Psoas muscle (tissue), 8 donors: ENCODE results near the gene IQUB. TPM values are rescaled to one million over a fixed set of nuclear protein-coding genes. Genes with fewer than 3 reads are reported as not detected.
"Not testable (repeated sequence)": the region's sequence is repeated elsewhere in the genome, so short reads cannot be mapped to it uniquely, and the experiment has no call there.

Source experiments
- ATAC-seq, 4 donors: fragments of 200-7000 bp; cut with Tn5 transposase; one replicate each; pipeline ENCODE4 v1.9.1; 2020; ENCODE audit warnings: moderate library complexity in 3 of 4, mild to moderate bottlenecking in 2 of 4
- DNase-seq, 2 donors: peaks; one replicate each; pipeline ENCODE4 v3.0.0-alpha.2; 2020
- H3K27ac ChIP-seq: fragments of 200-600 bp; one replicate; pipeline ENCODE4 v1.8.0; 2022
- H3K27me3 ChIP-seq, 3 donors: fragments of 200-600 bp in 1 of 3; one replicate each; pipeline versions ENCODE4 v1.6.1 to v1.8.0; 2013 to 2022; ENCODE audit warnings: low read length in 2 of 3, mild to moderate bottlenecking in 2 of 3, moderate library complexity in 1 of 3; ENCODE audit not compliant: insufficient read depth in 3 of 3
- H3K36me3 ChIP-seq, 2 donors: fragments of 200-600 bp in 1 of 2; one replicate each; pipeline versions ENCODE4 v1.6.1 to v1.8.0; 2013 to 2022; ENCODE audit warnings: low read depth in 1 of 2, mild to moderate bottlenecking in 1 of 2, moderate library complexity in 1 of 2; ENCODE audit not compliant: insufficient read depth in 1 of 2
- H3K4me1 ChIP-seq: fragments of 200-600 bp; one replicate; pipeline ENCODE4 v1.8.0; 2022
- H3K4me3 ChIP-seq: fragments of 200-600 bp; one replicate; pipeline ENCODE4 v1.8.0; 2022; ENCODE audit warnings: mild to moderate bottlenecking
- H3K9me3 ChIP-seq: fragments of 200-600 bp; one replicate; pipeline ENCODE4 v1.8.0; 2022
- CTCF ChIP-seq: fragments of 200-600 bp; IDR thresholded peaks from one replicate; pipeline ENCODE4 v1.8.0; 2022; ENCODE audit warnings: antibody characterized with exemption
- WGBS, 3 donors: extraction: QIAGEN DNeasy Blood & Tissue Kit; methylation state at CpG; one replicate each; pipeline versions ENCODE4 v1.1.6 to v1.1.7; 2013; 5-methylcytosine and 5-hydroxymethylcytosine counted together
- intact Hi-C, 2 donors: fragments of 100-400 bp; cut with DNase I; formaldehyde crosslinking; loops; one replicate each; pipeline versions ENCODE4 v1.11.0 to v1.14.2; 2022
- polyA plus RNA-seq, 3 donors: library from polyadenylated mRNA; stranded (reverse); fragments of 200-250 nt; gene quantifications; one replicate each; pipeline ENCODE4 v1.2.3, GENCODE V29; 2013
- total RNA-seq, 4 donors: library from RNA; stranded (reverse); fragmentation: NEBNext Ultra II Directional in 2 of 4; extraction: Animal tissue kit (Norgen Biotek cat#: 25700) in 2 of 4; gene quantifications; one replicate each; pipeline versions ENCODE4 v1.2.1 to v1.2.4, GENCODE V29; 2021 to 2023
- donor health status: healthy with polysubstance abuse.
- donor health status: DM: no; HTN: no; CAD: no; lungs with moderate emphysema.
- donor health status: Bipolar disorder and iron deficiency.
- donor health status: healthy.
- donor health status: DM: yes; HTN: yes; CAD: no.
- donor health status: DM: no; HTN: no; CAD: no.
- donor health status: DM: no; HTN: no; CAD: no.
- donor health status: DM: yes; HTN: yes; CAD: no.

Gene IQUB
- total and polyA plus RNA-seq, 7 donors: 0.14 to 3.5 (median 0.47) TPM

DNA sequence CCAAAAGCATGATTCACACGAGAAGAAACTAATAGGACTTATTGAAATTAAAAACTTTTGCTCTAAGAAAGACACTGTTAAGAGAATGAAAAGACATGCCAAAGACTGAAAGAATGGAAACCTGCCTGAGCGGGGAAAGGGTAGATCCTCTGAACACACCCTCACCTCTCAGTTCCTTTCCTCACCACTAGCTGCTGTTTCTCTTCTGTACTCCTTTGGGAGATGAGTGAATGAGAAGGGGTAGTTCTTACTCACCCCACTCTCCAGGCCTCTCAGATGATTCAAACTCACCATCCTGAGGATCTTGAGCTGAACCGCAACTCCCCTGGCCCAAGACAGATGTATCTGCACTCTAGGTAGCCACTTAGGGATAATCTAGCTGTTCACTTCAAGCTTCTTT, 41.9 kb downstream of the IQUB start:
- intact Hi-C loops: loop anchor here (2.0 to 5.0 kb wide), 3 partner anchors 44 to 375 kb away; no protein-coding TSS in a partner anchor
- Histone ChIP-seq H3K4me3 (no peak overlapping the region), H3K36me3 (no peaks in the 10 kb centered on the region), H3K27ac (no peak overlapping the region), H3K4me1 (no peaks in the 10 kb centered on the region), H3K9me3 (no peaks in the 10 kb centered on the region), H3K27me3 (no peaks in the 10 kb centered on the region)
- DNase-seq (no peak), ATAC-seq (no peak)
- TF ChIP-seq CTCF: no peak
- 81 to 88% (median 82%) methylated on average over 3 of the region's 3 CpGs for WGBS, 3 donors

- Histone ChIP-seq H3K36me3 (no peaks in the 10 kb centered on the region), H3K27me3 (peaks cover 0 to 5% (median 0%) of the 10 kb centered on the region in 3 donors), H3K4me1 (no peaks in the 10 kb centered on the region), H3K27ac (no peak overlapping the region), H3K4me3 (no peak overlapping the region), H3K9me3 (no peaks in the 10 kb centered on the region)
- no peak for ATAC-seq
- intact Hi-C loops: no loop called here
- no peak for DNase-seq
- TF ChIP-seq CTCF: no peak
- 83 to 91% (median 89%) methylated on average over 2 of the region's 2 CpGs for WGBS, 3 donors
These were observed 48.7 kb downstream of the IQUB start for GRCh38 chr7:123485721-123486120.

DNA sequence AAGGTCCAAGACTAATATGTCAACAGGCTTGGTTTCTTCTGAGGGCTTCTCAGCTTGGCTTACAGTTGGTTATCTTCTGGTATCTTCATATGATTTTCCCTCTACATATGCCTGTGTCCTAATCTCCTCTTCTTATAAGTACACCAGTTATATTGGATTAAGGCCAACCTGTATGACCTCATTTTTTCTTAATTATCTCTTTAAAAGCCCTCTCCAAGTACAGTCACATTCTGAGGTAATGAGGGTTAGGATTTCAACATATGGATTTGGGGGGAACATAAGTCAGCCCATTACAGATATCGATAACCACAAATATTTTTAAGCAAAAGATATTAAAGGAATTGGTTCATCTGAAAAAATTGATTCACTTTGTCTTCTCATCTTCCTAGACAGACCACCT, 49.2 kb downstream of the IQUB start:
- Histone ChIP-seq H3K27me3 (peaks cover 0 to 5% (median 0%) of the 10 kb centered on the region in 3 donors), H3K4me1 (no peaks in the 10 kb centered on the region), H3K9me3 (no peaks in the 10 kb centered on the region), H3K27ac (no peak overlapping the region), H3K36me3 (no peaks in the 10 kb centered on the region), H3K4me3 (no peak overlapping the region)
- no peak for DNase-seq
- intact Hi-C loops: no loop called here
- TF ChIP-seq CTCF: no peak
- WGBS, 3 donors: 92 to 94% (median 93%) methylated on average over 1 of the region's 1 CpG
- ATAC-seq: no peak

DNA sequence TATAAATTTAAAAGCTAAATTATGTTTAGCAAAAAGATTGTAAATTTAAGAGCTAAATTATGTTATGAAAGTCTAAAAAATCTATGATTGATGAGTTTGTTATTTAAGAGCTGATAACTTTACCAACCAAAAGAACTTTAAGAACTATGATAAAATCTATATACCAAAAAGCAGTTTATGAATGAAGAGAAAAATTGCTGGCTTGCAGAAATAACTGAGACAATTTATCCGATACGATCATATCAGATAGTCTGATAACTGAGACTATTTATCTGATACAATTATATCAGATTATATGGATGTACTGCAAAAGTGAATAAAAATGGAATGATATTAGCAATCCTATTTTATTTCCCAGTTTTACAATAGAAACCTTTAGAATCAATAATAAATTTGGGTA, 50.2 kb downstream of the IQUB start:
- DNase-seq: no peak
- intact Hi-C loops: no loop called here
- no peak for TF ChIP-seq CTCF
- no peak for ATAC-seq
- no peak overlapping the region for H3K4me3 ChIP-seq
- no peak overlapping the region for H3K27ac ChIP-seq
- no peaks in the 10 kb centered on the region for H3K9me3 ChIP-seq
- H3K27me3 ChIP-seq: peaks cover 0 to 5% (median 0%) of the 10 kb centered on the region in 3 donors
- WGBS, 3 donors: 92 to 97% (median 94%) methylated on average over 2 of the region's 2 CpGs
- no peaks in the 10 kb centered on the region for H3K4me1 ChIP-seq
- no peaks in the 10 kb centered on the region for H3K36me3 ChIP-seq

GRCh38 chr7:123480107-123480506, 54.3 kb downstream of the IQUB start:
- no peaks in the 10 kb centered on the region for H3K4me1 ChIP-seq
- H3K36me3 ChIP-seq: no peaks in the 10 kb centered on the region
- TF ChIP-seq CTCF: no peak
- no peaks in the 10 kb centered on the region for H3K9me3 ChIP-seq
- ATAC-seq (no peak), DNase-seq (no peak)
- intact Hi-C loops: no loop called here
- H3K4me3 ChIP-seq: no peak overlapping the region
- peaks cover 0 to 5% (median 0%) of the 10 kb centered on the region in 3 donors for H3K27me3 ChIP-seq
- no peak overlapping the region for H3K27ac ChIP-seq
- 83 to 90% (median 85%) methylated on average over 3 of the region's 3 CpGs for WGBS, 3 donors

GRCh38 chr7:123478056-123478455, 56.3 kb downstream of the IQUB start:
- H3K4me1 ChIP-seq, intact Hi-C loops, DNase-seq, ATAC-seq, H3K36me3 ChIP-seq, H3K4me3 ChIP-seq, H3K9me3 ChIP-seq, H3K27me3 ChIP-seq, H3K27ac ChIP-seq: not testable (repeated sequence)
- 96% methylated on average over 1 of the region's 1 CpG for WGBS, 3 donors
